Adrenal gland (tissue), 12 donors: Measurements from ENCODE around the gene CAND2. TPM values are rescaled to one million over a fixed set of nuclear protein-coding genes. Genes with fewer than 3 reads are reported as not detected.
"Not testable (repeated sequence)": the region's sequence is repeated elsewhere in the genome, so short reads cannot be mapped to it uniquely, and the experiment has no call there.

ENCODE experiments used
- DNase-seq, 7 donors: peaks; one replicate each; pipeline ENCODE4 v3.0.0-alpha.2; 2019 to 2020
- H3K27ac ChIP-seq, 5 donors: fragments of 200-600 bp; sonication (generic) in 4 of 5; 1 replicate in 3 of 5; 2 replicates in 2 of 5; pipeline versions ENCODE4 v1.5.1 to v1.8.0; 2016 to 2020; ENCODE audit warnings: mild to moderate bottlenecking in 1 of 5
- H3K27me3 ChIP-seq: fragments of 200-600 bp; 2 replicates; pipeline ENCODE4 v1.8.0; 2021
- H3K36me3 ChIP-seq, 2 donors: fragments of 200-600 bp; replicated peaks in 1 of 2; 1 replicate in 1 of 2; 2 replicates in 1 of 2; pipeline versions ENCODE4 v1.5.1 to v1.8.0; 2018 to 2022
- H3K4me1 ChIP-seq, 2 donors: fragments of 200-600 bp; replicated peaks in 1 of 2; 1 replicate in 1 of 2; 2 replicates in 1 of 2; pipeline versions ENCODE4 v1.5.1 to v1.8.0; 2018 to 2021
- H3K4me3 ChIP-seq, 4 donors: fragments of 200-600 bp; sonication (generic) in 3 of 4; one replicate each; pipeline ENCODE4 v1.5.1; 2016 to 2018
- H3K9me3 ChIP-seq, 3 donors: fragments of 200-600 bp; sonication (generic) in 1 of 3; replicated peaks in 1 of 3; 1 replicate in 2 of 3; 2 replicates in 1 of 3; pipeline versions ENCODE4 v1.5.1 to v1.8.0; 2016 to 2021
- POLR2A ChIP-seq, 2 donors: fragments of 450-650 bp; IDR thresholded peaks; one replicate each; pipeline ENCODE4 v1.6.1; 2017; ENCODE audit warnings: antibody characterized with exemption in 2 of 2, mild to moderate bottlenecking in 2 of 2, moderate library complexity in 1 of 2
- WGBS, 4 donors: extraction: QIAGEN DNeasy Blood & Tissue Kit in 2 of 4; methylation state at CpG; one replicate each; pipeline versions ENCODE4 v1.1.5 to v1.1.7; 2013 to 2017; 5-methylcytosine and 5-hydroxymethylcytosine counted together
- intact Hi-C, 2 donors: fragments of 100-400 bp; cut with DNase I; formaldehyde crosslinking; loops; one replicate each; pipeline versions ENCODE4 v1.14.1 to v1.15.0; 2022 to 2023
- polyA plus RNA-seq, 3 donors: library from polyadenylated mRNA; stranded (reverse); fragments of 200-250 nt in 2 of 3; fragments of 350-450 nt in 1 of 3; fragmentation: Illumina TruSeq in 1 of 3; extraction: RNeasy Lipid Tissue Mini Kit (QIAGEN cat#74804) in 1 of 3; gene quantifications; one replicate each; pipeline ENCODE4 v1.2.3, GENCODE V29; 2013 to 2014
- total RNA-seq, 9 donors: library from RNA; depleted of rRNA in 4 of 9; stranded (reverse); fragments of >200 nt in 4 of 9; fragments of 120-200 nt in 1 of 9; fragmentation: NEBNext Ultra II Directional in 1 of 9; extraction: Animal tissue kit (Norgen Biotek cat#: 25700) in 1 of 9; gene quantifications; one replicate each; pipeline versions ENCODE4 v1.1.0 to v1.2.4, GENCODE V29; 2013 to 2023
- TF ChIP-seq, protein P1 (sequence below), 6 experiments: fragments of 450-650 bp in 4 of 6; fragments of 200-600 bp in 2 of 6; sonication (generic) in 1 of 6; IDR thresholded peaks; 1 replicate in 5 of 6; 2 replicates in 1 of 6; pipeline versions ENCODE4 v1.5.1 to v1.8.0; 2016 to 2021; ENCODE audit warnings: antibody characterized with exemption in 6 of 6, mild to moderate bottlenecking in 2 of 6, moderate library complexity in 1 of 6
- donor health status: healthy with polysubstance abuse.
- donor health status: Bipolar disorder and iron deficiency.
- donor health status: DM: yes; HTN: yes; CAD: no.
- donor health status: DM: no; HTN: no; CAD: no.
- donor health status: DM: no; HTN: no; CAD: no.
- donor health status: DM: yes; HTN: yes; CAD: no.

The CAND2 gene
- total and polyA plus RNA-seq, 12 donors: 1.1 to 17.9 (median 7.6) TPM

- no peak for TF ChIP-seq POLR2A (IDR thresholded peaks at IDR 0.05)
- TF ChIP-seq, protein P1, sequence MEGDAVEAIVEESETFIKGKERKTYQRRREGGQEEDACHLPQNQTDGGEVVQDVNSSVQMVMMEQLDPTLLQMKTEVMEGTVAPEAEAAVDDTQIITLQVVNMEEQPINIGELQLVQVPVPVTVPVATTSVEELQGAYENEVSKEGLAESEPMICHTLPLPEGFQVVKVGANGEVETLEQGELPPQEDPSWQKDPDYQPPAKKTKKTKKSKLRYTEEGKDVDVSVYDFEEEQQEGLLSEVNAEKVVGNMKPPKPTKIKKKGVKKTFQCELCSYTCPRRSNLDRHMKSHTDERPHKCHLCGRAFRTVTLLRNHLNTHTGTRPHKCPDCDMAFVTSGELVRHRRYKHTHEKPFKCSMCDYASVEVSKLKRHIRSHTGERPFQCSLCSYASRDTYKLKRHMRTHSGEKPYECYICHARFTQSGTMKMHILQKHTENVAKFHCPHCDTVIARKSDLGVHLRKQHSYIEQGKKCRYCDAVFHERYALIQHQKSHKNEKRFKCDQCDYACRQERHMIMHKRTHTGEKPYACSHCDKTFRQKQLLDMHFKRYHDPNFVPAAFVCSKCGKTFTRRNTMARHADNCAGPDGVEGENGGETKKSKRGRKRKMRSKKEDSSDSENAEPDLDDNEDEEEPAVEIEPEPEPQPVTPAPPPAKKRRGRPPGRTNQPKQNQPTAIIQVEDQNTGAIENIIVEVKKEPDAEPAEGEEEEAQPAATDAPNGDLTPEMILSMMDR (IDR thresholded peaks at IDR 0.05): no peak
- intact Hi-C loops: no loop called here
- no peaks in the 10 kb centered on the region for H3K27me3 ChIP-seq
These were observed 21.9 kb upstream of the CAND2 start for GRCh38 chr3:12774619-12775018.

GRCh38 chr3:12775226-12775625 is 21.3 kb upstream of the CAND2 start:
- DNase-seq: no peak
- no peaks in the 10 kb centered on the region for H3K27me3 ChIP-seq
- no peaks in the 10 kb centered on the region for H3K9me3 ChIP-seq
- no peak overlapping the region for H3K27ac ChIP-seq
- intact Hi-C loops: no loop called here
- no peaks in the 10 kb centered on the region for H3K4me1 ChIP-seq
- WGBS, 4 donors: 64 to 100% (median 75%) methylated on average over 1 of the region's 1 CpG
- TF ChIP-seq, protein P1 (IDR thresholded peaks at IDR 0.05): no peak
- no peak for TF ChIP-seq POLR2A (IDR thresholded peaks at IDR 0.05)
- no peak overlapping the region for H3K4me3 ChIP-seq
- H3K36me3 ChIP-seq: no peaks in the 10 kb centered on the region

More at GRCh38 chr3:12774619-12775018, 21.9 kb upstream of the CAND2 start:
- no peak overlapping the region for H3K4me3 ChIP-seq
- H3K36me3 ChIP-seq: no peaks in the 10 kb centered on the region
- H3K27ac ChIP-seq: no peak overlapping the region
- 69 to 91% (median 76%) methylated on average over 4 of the region's 4 CpGs for WGBS, 4 donors
- H3K9me3 ChIP-seq: no peaks in the 10 kb centered on the region
- no peaks in the 10 kb centered on the region for H3K4me1 ChIP-seq
- DNase-seq: no peak

DNA sequence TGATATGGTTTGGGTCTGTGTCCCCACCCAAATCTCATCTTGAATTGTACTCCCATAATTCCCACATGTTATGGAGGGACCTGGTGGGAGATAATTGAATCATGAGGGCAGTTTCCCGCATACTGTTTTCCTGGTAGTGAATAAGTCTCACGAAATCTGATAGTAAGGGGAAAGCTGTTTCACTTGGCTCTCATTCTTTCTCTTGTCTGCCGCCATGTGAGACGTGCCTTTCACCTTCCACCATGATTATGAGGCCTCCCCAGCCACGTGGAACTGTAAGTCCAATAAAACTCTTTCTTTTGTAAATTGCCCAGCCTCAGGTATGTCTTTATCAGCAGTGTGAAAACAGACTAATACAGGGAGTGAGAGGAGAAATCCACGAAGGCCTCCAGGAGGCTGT is 20.5 kb upstream of the CAND2 start:
- H3K9me3 ChIP-seq, DNase-seq, intact Hi-C loops, H3K4me3 ChIP-seq, H3K27ac ChIP-seq, H3K4me1 ChIP-seq, H3K36me3 ChIP-seq, H3K27me3 ChIP-seq: not testable (repeated sequence)
- WGBS, 4 donors: 73 to 74% (median 74%) methylated on average over 6 of the region's 6 CpGs

- Histone ChIP-seq H3K4me3 (no peak overlapping the region), H3K36me3 (no peaks in the 10 kb centered on the region), H3K9me3 (no peaks in the 10 kb centered on the region), H3K27me3 (no peaks in the 10 kb centered on the region), H3K4me1 (no peaks in the 10 kb centered on the region), H3K27ac (no peak overlapping the region)
- TF ChIP-seq, protein P1 (IDR thresholded peaks at IDR 0.05): no peak
- no peak for TF ChIP-seq POLR2A (IDR thresholded peaks at IDR 0.05)
- DNase-seq: no peak
- intact Hi-C loops: no loop called here
- 62 to 74% (median 67%) methylated on average over 4 of the region's 4 CpGs for WGBS, 4 donors
These were observed 19.3 kb upstream of the CAND2 start for GRCh38 chr3:12777171-12777570.

DNA sequence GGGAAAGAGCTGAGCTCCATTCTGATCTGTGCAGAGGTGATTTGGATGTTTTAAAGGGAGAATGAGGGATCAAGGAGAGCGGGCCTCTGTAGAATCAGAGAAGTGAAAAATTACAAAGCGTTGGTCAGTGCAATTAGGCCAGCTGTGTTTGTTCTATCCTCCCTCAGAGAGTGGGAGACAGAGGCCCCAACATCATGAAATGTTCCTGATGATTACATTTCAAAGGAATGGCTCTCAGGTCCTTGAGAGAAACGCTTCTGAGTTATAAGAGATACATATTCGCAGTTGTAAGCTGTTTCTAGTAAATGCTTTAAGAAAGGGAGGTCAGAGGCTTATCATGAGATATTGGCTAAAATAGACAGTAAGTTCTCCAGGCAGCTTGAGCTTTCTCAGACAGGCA is 15.7 kb upstream of the CAND2 start:
- TF ChIP-seq POLR2A (IDR thresholded peaks at IDR 0.05): no peak
- WGBS, 4 donors: 58 to 74% (median 66%) methylated on average over 4 of the region's 4 CpGs
- Histone ChIP-seq H3K27ac (no peak overlapping the region), H3K36me3 (no peaks in the 10 kb centered on the region), H3K4me3 (no peak overlapping the region), H3K9me3 (no peaks in the 10 kb centered on the region), H3K27me3 (peaks cover 5% of the 10 kb centered on the region), H3K4me1 (no peaks in the 10 kb centered on the region)
- intact Hi-C loops: no loop called here
- DNase-seq: no peak
